Measurements from ENCODE around the gene NFKBIE. TPM values are rescaled to one million over a fixed set of nuclear protein-coding genes. Genes with fewer than 3 reads are reported as not detected.
A peak's percentile ranks its signal among the peaks of the same experiment; 100 is the strongest.

The NFKBIE gene
- total RNA-seq, 1 experiment from 2014 or later: 33.4 TPM

GRCh38 chr6:44272999-44273566, 7.7 kb upstream of the NFKBIE start:
- no peak for DNase-seq (ENCODE audit: low spot score)

GRCh38 chr6:44272529-44272928, 7.2 kb upstream of the NFKBIE start:
- DNase-seq (ENCODE audit: low spot score): no peak

GRCh38 chr6:44271914-44272313, 6.6 kb upstream of the NFKBIE start:
- no peak for DNase-seq (ENCODE audit: low spot score)

DNA sequence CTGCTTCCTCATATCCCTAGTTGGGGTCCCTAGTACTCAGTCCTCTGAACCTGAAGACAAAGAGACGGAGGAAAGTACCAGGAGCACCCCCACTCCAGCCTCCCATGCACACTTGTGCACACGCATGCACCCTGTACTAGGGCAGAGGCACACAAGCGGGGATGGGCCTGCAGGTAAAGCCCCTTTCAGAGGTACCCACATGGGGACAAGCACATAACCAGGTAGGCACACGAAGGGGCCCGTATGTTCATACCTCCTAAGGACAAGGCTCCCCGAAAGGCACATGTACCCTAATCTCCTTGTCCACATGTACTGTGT, 6.0 kb upstream of the NFKBIE start:
- no peak for DNase-seq (ENCODE audit: low spot score)

GRCh38 chr6:44270526-44271405, 5.4 kb upstream of the NFKBIE start:
- no peak for DNase-seq (ENCODE audit: low spot score)

- DNase-seq (ENCODE audit: low spot score): no peak
These were observed 4.7 kb upstream of the NFKBIE start, which contains the start of gene TMEM151B for GRCh38 chr6:44269921-44270525. TMEM151B (plus strand) TSS chr6:44270450; CDS start chr6:44270743, 293 bp downstream.

- no peak for DNase-seq (ENCODE audit: low spot score)
These were observed 4.0 kb upstream of the NFKBIE start for GRCh38 chr6:44269178-44269920.

DNA sequence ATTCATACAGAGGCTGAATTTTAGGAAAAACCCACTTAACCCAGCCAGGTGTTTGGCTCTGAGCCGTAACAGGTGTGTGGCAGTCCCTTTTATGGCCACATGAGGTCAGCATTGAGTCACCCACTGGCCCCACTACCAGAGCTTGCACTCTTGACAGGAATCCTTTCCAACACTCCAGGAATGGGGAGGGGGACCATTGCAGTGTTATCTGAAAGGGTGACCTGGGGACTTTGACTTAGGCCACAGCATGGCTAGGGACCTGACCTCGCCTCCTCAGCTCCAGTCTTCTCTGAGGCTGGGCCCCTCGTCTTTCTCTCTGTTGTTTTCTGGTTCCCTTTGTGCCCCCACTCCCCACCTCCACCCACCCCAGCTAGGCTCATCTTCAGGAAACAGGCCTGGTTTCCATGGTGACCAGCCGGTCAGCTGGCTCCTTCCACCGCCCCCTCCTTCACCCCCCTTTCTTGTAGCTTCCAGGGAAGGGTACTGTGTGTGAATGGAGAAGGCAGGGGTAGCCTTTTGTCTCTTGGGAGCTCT, 2.8 kb upstream of the NFKBIE start:
- DNase-seq (ENCODE audit: low spot score): peak; percentile 66

GRCh38 chr6:44267252-44267651, 1.9 kb upstream of the NFKBIE start:
- DNase-seq (ENCODE audit: low spot score): no peak

- no peak for DNase-seq (ENCODE audit: low spot score)
These were observed 996 bp upstream of the NFKBIE start for GRCh38 chr6:44266347-44266746.

DNA sequence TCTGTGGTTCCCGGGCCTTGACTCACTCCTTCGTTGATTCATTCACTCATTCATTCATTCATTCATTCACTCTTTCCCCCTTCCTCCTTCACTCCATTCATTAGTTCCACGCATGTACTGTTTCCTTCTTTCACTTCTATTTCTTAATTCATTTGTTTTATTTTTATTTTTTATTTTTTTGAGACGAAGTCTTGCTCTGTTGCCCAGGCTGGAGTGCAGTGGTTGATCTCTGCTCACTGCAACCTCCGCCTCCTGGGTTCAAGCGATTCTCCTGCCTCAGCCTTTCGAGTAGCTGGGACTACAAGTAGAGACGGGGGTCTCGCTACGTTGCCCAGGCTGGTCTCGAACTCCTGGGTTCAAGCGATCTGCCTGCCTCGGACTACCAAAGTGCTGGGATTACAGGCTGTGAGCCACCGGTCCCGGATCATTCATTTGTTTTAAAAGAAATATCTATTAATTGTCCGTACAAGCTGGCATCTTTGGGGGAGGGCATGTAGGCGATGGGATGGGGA, 427 bp upstream of the NFKBIE start:
- DNase-seq (ENCODE audit: low spot score): no peak

DNA sequence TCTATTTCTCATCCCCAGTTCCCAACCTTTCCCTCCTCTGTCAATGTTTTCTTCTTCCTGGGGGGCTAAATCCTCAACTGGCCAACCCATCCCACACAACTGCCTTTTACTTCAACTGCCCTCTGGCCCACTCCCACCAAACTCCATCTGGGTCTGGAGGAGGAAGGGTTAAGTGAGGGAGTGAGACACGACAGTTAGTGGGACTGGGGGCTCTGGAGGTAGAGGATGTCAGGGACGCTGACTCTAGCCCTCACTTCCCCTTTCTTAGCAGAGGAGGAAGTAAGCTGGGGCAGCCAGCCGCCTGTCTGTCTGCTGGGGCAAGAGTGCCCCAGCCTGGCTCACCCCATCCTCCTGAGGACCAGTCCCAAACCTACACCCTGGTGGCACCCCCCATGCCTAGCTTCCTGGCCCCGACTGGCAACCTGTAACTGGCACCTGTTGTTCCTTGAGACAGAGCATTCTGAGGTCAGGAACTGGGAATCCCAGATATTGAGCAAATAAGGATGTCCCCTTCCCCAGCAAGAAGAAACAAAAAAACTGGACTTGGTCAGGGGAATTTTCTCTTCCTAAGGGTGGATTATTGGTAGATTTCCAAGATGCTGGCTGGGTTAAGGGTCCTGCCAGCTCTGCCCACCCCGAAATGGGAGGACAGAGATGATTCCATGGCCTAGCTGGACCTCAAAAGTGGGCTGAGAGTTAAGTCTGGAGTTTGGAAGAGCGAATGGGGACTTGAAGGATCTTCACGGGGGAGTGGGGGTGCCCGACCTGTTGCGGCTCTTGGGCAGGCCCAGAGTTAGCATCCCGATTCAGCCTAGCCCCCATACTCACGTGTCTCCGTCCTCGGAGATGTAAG, 971 bp downstream of the NFKBIE start:
- peak; percentile 37 for DNase-seq (ENCODE audit: low spot score)

- DNase-seq (ENCODE audit: low spot score): peak; percentile 84
These were observed 1.8 kb downstream of the NFKBIE start for GRCh38 chr6:44263354-44264100.

GRCh38 chr6:44262467-44263353, 2.6 kb downstream of the NFKBIE start:
- peak; percentile 41 for DNase-seq (ENCODE audit: low spot score)

- DNase-seq (ENCODE audit: low spot score): no peak
These were observed 3.8 kb downstream of the NFKBIE start for GRCh38 chr6:44261581-44261980.

DNA sequence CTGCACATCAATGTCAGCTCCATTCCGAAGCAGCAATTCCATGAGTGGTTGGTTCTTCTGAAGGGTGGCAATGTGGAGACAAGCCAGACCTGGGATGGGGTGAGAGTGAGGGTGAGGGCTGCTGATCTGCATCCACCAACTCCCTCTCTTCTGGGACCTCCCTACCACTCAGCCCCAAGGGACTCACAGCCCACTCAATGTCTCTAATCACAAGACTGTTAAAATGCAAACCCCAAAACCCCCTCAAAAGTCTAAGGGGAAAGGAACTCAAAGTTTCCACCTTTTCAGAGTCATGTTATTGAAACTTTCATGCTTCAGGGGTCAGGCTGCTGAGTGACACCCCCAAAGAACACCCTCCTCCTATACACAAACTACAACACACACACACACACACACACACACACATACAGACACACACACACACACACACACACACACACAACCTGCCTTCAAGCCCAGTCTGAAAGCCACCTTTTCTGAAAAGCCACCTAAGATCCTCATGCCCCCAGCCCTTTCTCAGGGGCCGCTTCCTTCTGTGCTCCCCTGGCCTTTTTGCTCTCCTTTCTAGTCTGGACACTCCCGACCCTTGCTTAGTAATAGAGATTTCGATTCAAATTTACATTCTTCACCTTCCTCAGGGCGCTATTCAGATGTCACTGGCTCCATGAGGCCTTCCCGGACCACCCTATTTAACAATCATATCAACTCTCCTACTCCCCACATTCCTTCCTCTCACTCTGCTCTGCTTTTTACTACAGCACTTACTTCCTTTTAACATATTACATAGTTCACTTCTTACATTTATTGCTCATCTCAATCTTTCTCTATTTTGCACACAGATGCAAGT, 4.7 kb downstream of the NFKBIE start:
- no peak for DNase-seq (ENCODE audit: low spot score)

- no peak for DNase-seq (ENCODE audit: low spot score)
These were observed 5.3 kb downstream of the NFKBIE start for GRCh38 chr6:44260011-44260410.

GRCh38 chr6:44258921-44259320, 6.4 kb downstream of the NFKBIE start:
- DNase-seq (ENCODE audit: low spot score): no peak
